SK-N-MC (cell line): ENCODE results near the gene JMJD6.
"Not testable (repeated sequence)": the region's sequence is repeated elsewhere in the genome, so short reads cannot be mapped to it uniquely, and the experiment has no call there.

Source experiments
- DNase-seq: peaks from one replicate; pipeline ENCODE4 v3.0.0-alpha.2; 2011; ENCODE audit warnings: low read depth, low spot score
- H3K27ac ChIP-seq: fragments of 200-600 bp; sonication (generic); 2 replicates; pipeline ENCODE4 v1.5.1; 2016; ENCODE audit warnings: mixed run types
- H3K36me3 ChIP-seq: fragments of 200-600 bp; sonication (generic); 2 replicates; pipeline ENCODE4 v1.6.1; 2017; ENCODE audit warnings: antibody characterized with exemption, low read length, mixed read lengths; ENCODE audit not compliant: insufficient read depth
- H3K4me3 ChIP-seq: fragments of 200-600 bp; sonication (generic); 2 replicates; pipeline ENCODE4 v1.5.1; 2016
- H3K9ac ChIP-seq: fragments of 200-600 bp; sonication (generic); 2 replicates; pipeline ENCODE4 v1.8.0; 2017; ENCODE audit warnings: mixed run types, mixed read lengths; ENCODE audit not compliant: insufficient read length
- H3K9me3 ChIP-seq: fragments of 200-600 bp; sonication (generic); 2 replicates; pipeline ENCODE4 v1.6.1; 2017; ENCODE audit warnings: low read depth, mild to moderate bottlenecking, antibody characterized with exemption, low read length, moderate library complexity, mixed read lengths
- EZH2 ChIP-seq: fragments of 200-600 bp; sonication (generic); IDR thresholded peaks from one replicate; pipeline ENCODE4 v1.6.1; 2017; ENCODE audit warnings: antibody characterized with exemption
- FOXP2 ChIP-seq: optimal IDR thresholded peaks from 2 replicates; pipeline ENCODE3; 2011; ENCODE audit warnings: mild to moderate bottlenecking, moderate library complexity; ENCODE audit not compliant: insufficient read depth; ENCODE audit errors: extremely low read length, control extremely low read depth
- POLR2AphosphoS5 ChIP-seq: IDR thresholded peaks from 2 replicates; pipeline ENCODE4 v1.6.1; 2012; ENCODE audit warnings: mild to moderate bottlenecking, low read depth, low read length, borderline replicate concordance

The JMJD6 gene

GRCh38 chr17:76733618-76733957 lies 7.2 kb upstream of the JMJD6 start:
- Histone ChIP-seq H3K9ac (peak overlapping the region; percentile 98), H3K4me3 (peak overlapping the region; percentile 91), H3K27ac (peak overlapping the region; percentile 89), H3K36me3 (peaks cover 54% of the 10 kb centered on the region), H3K9me3 (no peaks in the 10 kb centered on the region)
- TF ChIP-seq FOXP2 (no peak), POLR2AphosphoS5 (no peak), EZH2 (no peak)
- no peak for DNase-seq

- peak overlapping the region; percentile 89 for H3K27ac ChIP-seq
- H3K9me3 ChIP-seq, result no peaks in the 10 kb centered on the region
- no peak for DNase-seq
- H3K4me3 ChIP-seq, result peak overlapping the region; percentile 91
- H3K36me3 ChIP-seq, result peaks cover 54% of the 10 kb centered on the region
- no peak overlapping the region for H3K9ac ChIP-seq
- TF ChIP-seq EZH2 (no peak), POLR2AphosphoS5 (peak; percentile 20; the same call in 1 of the 2 replicates), FOXP2 (no peak)
Measured at GRCh38 chr17:76732734-76733617, 6.6 kb upstream of the JMJD6 start.

- H3K27ac ChIP-seq, result peak overlapping the region; percentile 89; the same call in 1 of the 2 replicates
- peak; percentile 5; the same call in 1 of the 2 replicates for TF ChIP-seq POLR2AphosphoS5
- H3K36me3 ChIP-seq, result peaks cover 54% of the 10 kb centered on the region
- H3K9ac ChIP-seq, DNase-seq, H3K4me3 ChIP-seq, H3K9me3 ChIP-seq: not testable (repeated sequence)
Measured at GRCh38 chr17:76731800-76732733, 5.7 kb upstream of the JMJD6 start.

- no peak for DNase-seq
- Histone ChIP-seq H3K9me3 (no peaks in the 10 kb centered on the region), H3K27ac (no peak overlapping the region), H3K4me3 (peak overlapping the region; percentile 89), H3K36me3 (peaks cover 40% of the 10 kb centered on the region), H3K9ac (peak overlapping the region; percentile 92)
- TF ChIP-seq EZH2 (no peak), FOXP2 (no peak), POLR2AphosphoS5 (no peak)
Measured at GRCh38 chr17:76727745-76728456, 1.5 kb upstream of the JMJD6 start.

- Histone ChIP-seq H3K36me3 (peaks cover 37% of the 10 kb centered on the region), H3K9ac (peak within 1 kb of the TSS; percentile 92), H3K4me3 (peak within 1 kb of the TSS; percentile 89), H3K27ac (peak within 1 kb of the TSS; percentile 74), H3K9me3 (no peaks in the 10 kb centered on the region)
- DNase-seq, result no peak
- TF ChIP-seq FOXP2, result no peak
- peak; percentile 90 for TF ChIP-seq POLR2AphosphoS5
Measured at GRCh38 chr17:76726776-76727718, 641 bp upstream of the JMJD6 start, which contains the start of gene METTL23. METTL23 (plus strand) TSS chr17:76726839; CDS start chr17:76729711, 2,872 bp downstream.

- H3K36me3 ChIP-seq, result peaks cover 39% of the 10 kb centered on the region
- DNase-seq, result no peak
- peak overlapping the region; percentile 72 for H3K9ac ChIP-seq
- no peak for TF ChIP-seq FOXP2
- H3K4me3 ChIP-seq, result peak overlapping the region; percentile 89
- H3K9me3 ChIP-seq, result no peaks in the 10 kb centered on the region
- no peak overlapping the region for H3K27ac ChIP-seq
Measured at GRCh38 chr17:76725580-76726230, 701 bp downstream of the JMJD6 start.

- TF ChIP-seq POLR2AphosphoS5 (no peak), EZH2 (no peak), FOXP2 (no peak)
- Histone ChIP-seq H3K9ac (no peak overlapping the region), H3K27ac (no peak overlapping the region), H3K36me3 (peaks cover 58% of the 10 kb centered on the region), H3K4me3 (no peak overlapping the region), H3K9me3 (no peaks in the 10 kb centered on the region)
- DNase-seq, result no peak
Measured at GRCh38 chr17:76723812-76724211, 2.6 kb downstream of the JMJD6 start.

- not testable (repeated sequence) for H3K4me3 ChIP-seq, H3K27ac ChIP-seq, DNase-seq, H3K9ac ChIP-seq, H3K9me3 ChIP-seq
- peaks cover 66% of the 10 kb centered on the region for H3K36me3 ChIP-seq
Measured at GRCh38 chr17:76722977-76723376, 3.4 kb downstream of the JMJD6 start.
